ENCODE measurements around the gene CDH18.

The CDH18 gene

DNA sequence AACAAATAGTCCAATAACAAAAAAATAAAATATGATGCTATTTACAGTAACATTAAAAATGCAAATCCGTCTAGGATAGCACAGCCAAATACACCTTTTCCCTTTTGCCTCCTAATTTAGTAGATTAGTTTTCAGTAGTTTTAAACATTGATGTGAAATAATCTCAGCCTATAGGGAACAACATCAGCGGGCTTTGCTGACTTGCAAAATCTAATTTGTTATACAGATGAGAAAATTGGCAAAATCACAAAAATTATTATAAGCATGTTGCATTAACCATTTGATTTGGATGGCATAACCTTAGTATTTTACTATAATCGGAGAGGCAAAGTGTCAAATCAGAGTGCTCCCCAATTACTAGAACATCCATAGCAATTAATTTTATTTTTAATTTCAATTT lies 563.5 kb downstream of the CDH18 start:
- TF ChIP-seq, protein P1, sequence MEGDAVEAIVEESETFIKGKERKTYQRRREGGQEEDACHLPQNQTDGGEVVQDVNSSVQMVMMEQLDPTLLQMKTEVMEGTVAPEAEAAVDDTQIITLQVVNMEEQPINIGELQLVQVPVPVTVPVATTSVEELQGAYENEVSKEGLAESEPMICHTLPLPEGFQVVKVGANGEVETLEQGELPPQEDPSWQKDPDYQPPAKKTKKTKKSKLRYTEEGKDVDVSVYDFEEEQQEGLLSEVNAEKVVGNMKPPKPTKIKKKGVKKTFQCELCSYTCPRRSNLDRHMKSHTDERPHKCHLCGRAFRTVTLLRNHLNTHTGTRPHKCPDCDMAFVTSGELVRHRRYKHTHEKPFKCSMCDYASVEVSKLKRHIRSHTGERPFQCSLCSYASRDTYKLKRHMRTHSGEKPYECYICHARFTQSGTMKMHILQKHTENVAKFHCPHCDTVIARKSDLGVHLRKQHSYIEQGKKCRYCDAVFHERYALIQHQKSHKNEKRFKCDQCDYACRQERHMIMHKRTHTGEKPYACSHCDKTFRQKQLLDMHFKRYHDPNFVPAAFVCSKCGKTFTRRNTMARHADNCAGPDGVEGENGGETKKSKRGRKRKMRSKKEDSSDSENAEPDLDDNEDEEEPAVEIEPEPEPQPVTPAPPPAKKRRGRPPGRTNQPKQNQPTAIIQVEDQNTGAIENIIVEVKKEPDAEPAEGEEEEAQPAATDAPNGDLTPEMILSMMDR (IDR thresholded peaks at IDR 0.05; ENCODE audit: insufficient read depth, low read length): no peak
- TF ChIP-seq SPI1 (IDR thresholded peaks at IDR 0.05; ENCODE audit: borderline replicate concordance, low read depth): no peak
- TF ChIP-seq POLR2AphosphoS5 (IDR thresholded peaks at IDR 0.05; ENCODE audit: low read depth): no peak
- TF ChIP-seq GABPA (IDR thresholded peaks at IDR 0.05; ENCODE audit: low read depth): no peak
- TF ChIP-seq, protein P2, sequence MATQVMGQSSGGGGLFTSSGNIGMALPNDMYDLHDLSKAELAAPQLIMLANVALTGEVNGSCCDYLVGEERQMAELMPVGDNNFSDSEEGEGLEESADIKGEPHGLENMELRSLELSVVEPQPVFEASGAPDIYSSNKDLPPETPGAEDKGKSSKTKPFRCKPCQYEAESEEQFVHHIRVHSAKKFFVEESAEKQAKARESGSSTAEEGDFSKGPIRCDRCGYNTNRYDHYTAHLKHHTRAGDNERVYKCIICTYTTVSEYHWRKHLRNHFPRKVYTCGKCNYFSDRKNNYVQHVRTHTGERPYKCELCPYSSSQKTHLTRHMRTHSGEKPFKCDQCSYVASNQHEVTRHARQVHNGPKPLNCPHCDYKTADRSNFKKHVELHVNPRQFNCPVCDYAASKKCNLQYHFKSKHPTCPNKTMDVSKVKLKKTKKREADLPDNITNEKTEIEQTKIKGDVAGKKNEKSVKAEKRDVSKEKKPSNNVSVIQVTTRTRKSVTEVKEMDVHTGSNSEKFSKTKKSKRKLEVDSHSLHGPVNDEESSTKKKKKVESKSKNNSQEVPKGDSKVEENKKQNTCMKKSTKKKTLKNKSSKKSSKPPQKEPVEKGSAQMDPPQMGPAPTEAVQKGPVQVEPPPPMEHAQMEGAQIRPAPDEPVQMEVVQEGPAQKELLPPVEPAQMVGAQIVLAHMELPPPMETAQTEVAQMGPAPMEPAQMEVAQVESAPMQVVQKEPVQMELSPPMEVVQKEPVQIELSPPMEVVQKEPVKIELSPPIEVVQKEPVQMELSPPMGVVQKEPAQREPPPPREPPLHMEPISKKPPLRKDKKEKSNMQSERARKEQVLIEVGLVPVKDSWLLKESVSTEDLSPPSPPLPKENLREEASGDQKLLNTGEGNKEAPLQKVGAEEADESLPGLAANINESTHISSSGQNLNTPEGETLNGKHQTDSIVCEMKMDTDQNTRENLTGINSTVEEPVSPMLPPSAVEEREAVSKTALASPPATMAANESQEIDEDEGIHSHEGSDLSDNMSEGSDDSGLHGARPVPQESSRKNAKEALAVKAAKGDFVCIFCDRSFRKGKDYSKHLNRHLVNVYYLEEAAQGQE (IDR thresholded peaks at IDR 0.05; ENCODE audit: insufficient replicate concordance, low read depth): no peak
- Histone ChIP-seq H3K27me3 (ENCODE audit: insufficient read depth, poor library complexity, severe bottlenecking) (no peaks in the 10 kb centered on the region), H3K27ac (replicated peaks) (no peak overlapping the region), H3K4me3 (replicated peaks; ENCODE audit: insufficient read depth, low read length) (no peak overlapping the region)
- DNase-seq (ENCODE audit: low read depth in 1 of 2, low spot score in 1 of 2): no peak

Data from HL-60 (cell line).